CD4-positive, alpha-beta T cell treated with Interleukin-12 subunit alpha and Interleukin-12 subunit beta, for 1 hour (primary cell): ENCODE results near the gene SLC30A2.

Source experiments
- DNase-seq: peaks from one replicate; pipeline ENCODE4 v3.0.0-alpha.2; 2020

The SLC30A2 gene

GRCh38 chr1:25994402-25995150 lies 51.3 kb downstream of the SLC30A2 start:
- DNase-seq = no peak

GRCh38 chr1:25993197-25993951 lies 52.5 kb downstream of the SLC30A2 start:
- DNase-seq = no peak

GRCh38 chr1:25992689-25993171 lies 53.2 kb downstream of the SLC30A2 start:
- no peak for DNase-seq

- DNase-seq = no peak
These were observed 53.8 kb downstream of the SLC30A2 start for GRCh38 chr1:25991937-25992688.

GRCh38 chr1:25990702-25991395 lies 55.1 kb downstream of the SLC30A2 start:
- peak; percentile 65 for DNase-seq

- no peak for DNase-seq
These were observed 55.7 kb downstream of the SLC30A2 start for GRCh38 chr1:25990251-25990650.

GRCh38 chr1:25989440-25990234 lies 56.3 kb downstream of the SLC30A2 start:
- DNase-seq = no peak

- no peak for DNase-seq
These were observed 58.0 kb downstream of the SLC30A2 start for GRCh38 chr1:25987951-25988350.
